Tibial nerve (tissue), 4 donors: ENCODE data around the gene LCLAT1.

Source experiments
- CTCF ChIP-seq, 5 experiments: fragments of 200-600 bp in 3 of 5; fragments of 450-650 bp in 2 of 5; sonication (generic) in 3 of 5; IDR thresholded peaks; one replicate each; pipeline ENCODE4 v1.5.1; 2016 to 2019; ENCODE audit warnings: antibody characterized with exemption in 5 of 5, mild to moderate bottlenecking in 3 of 5, moderate library complexity in 2 of 5
- EP300 ChIP-seq, 2 donors: sonication (generic); formaldehyde crosslinking; IDR thresholded peaks; one replicate each; pipeline ENCODE4 v1.6.1; 2017; ENCODE audit warnings: antibody characterized with exemption in 2 of 2, mild to moderate bottlenecking in 1 of 2
- POLR2A ChIP-seq, 2 donors: fragments of 450-650 bp; IDR thresholded peaks; one replicate each; pipeline ENCODE4 v1.6.1; 2017; ENCODE audit warnings: antibody characterized with exemption in 2 of 2, mild to moderate bottlenecking in 2 of 2, moderate library complexity in 2 of 2

DNA sequence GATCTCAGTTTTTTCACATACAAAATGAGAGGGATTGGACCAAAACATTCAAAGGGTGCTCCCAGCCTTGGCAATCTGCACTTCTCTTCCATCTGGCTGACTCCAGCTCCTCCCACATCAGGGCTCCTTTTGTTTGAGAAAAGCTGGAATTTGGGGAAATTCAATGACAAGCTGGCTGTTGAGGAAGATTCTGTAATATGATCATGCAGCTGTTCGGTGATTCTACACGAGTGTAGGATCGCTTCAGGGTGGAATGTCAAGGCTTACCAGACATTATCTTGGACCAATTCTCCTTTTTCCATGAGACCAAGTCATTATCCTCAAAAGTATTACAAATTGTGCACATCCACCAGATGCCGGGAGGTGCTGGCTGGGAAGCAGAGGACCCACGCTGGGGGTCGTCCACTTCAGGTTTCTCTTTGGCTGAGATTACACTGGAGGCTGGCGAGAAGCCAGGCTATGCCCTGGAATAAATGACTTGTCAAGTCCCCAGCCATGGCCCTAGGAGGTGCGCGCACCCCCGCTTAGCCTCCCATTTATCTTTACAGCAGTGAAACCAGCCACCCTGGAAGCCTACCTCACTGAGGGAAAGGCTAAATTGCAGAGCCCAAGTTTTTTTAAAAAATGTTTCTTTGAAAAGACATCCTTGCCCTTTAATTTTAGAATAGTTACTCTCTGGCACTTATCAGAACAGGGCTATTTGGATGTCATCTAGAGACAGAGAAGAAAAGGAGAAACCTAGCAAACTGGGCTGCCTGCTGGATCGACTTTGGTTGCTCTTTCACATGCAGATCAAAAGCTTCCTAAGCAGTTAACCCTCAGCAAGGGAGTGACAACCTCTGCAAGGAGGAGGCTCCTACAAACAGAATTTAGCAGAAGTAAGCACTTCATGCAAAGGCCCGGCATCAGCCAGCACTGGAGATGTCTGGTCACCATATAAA, 42.5 kb upstream of the LCLAT1 start:
- TF ChIP-seq POLR2A (IDR thresholded peaks at IDR 0.05) = no peak
- TF ChIP-seq CTCF (IDR thresholded peaks at IDR 0.05) = no peak
- TF ChIP-seq EP300 (IDR thresholded peaks at IDR 0.05) = no peak
